ENCODE data around the gene MAGI2.

Gene MAGI2

DNA sequence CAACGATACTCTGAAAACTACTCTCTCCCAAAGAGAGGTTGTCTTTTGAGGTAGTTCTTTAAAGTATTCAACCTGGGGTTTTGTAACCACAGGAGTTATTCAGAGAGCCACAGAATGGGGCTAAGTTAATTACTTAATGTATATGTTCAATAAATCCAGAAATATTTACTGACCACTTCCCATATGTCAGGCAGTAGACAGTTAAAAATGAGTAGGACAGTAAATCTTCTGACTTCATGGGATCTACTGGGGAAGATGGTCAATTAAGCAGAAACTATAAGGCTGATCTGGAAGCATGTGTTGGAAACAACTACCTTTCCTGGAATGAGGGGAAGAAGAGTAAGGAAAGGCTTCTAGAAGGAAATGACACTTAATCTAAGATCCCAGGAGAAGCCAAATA, 167.7 kb downstream of the MAGI2 start:
- H3K27ac ChIP-seq = no peak overlapping the region
- no peak for TF ChIP-seq CTCF (conservative IDR thresholded peaks at IDR 0.05; ENCODE audit: low read depth)
- DNase-seq (ENCODE audit: low spot score) = no peak
- POLR2A ChIA-PET (ENCODE audit: low non-redundant PET) = no interaction called here
- CTCF ChIA-PET = interaction anchor here (0.7 kb wide), 1 partner anchor 1818 kb away, joined by 3 read pairs; no protein-coding TSS in a partner anchor

DNA sequence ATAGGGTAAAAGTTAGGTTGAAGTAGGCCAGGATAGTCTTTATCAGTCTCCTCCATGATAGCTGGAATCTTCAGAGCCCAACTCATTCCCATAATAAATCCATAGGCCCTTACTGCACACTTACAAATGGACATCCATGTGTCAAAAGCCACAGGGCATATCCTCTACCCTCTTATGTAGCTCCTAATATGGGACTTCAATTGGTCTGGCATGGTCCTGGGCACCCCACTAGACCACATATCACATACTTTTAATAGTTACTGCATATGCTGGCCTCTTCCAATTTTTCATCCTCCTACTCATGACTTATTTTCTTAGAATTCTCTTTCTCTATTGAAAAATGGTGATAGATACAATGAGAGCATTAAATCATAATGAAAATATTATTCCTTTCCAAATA, 169.3 kb downstream of the MAGI2 start:
- no peak overlapping the region for H3K27ac ChIP-seq
- ChIA-PET POLR2A (ENCODE audit: low non-redundant PET) (no interaction called here), CTCF (interaction anchor here (0.6 kb wide), 1 partner anchor 14 kb away, joined by 3 read pairs; no protein-coding TSS in a partner anchor)
- no peak for DNase-seq (ENCODE audit: low spot score)
- no peak for TF ChIP-seq CTCF (conservative IDR thresholded peaks at IDR 0.05; ENCODE audit: low read depth)

GRCh38 chr7:79282882-79283602, 170.4 kb downstream of the MAGI2 start:
- TF ChIP-seq CTCF (conservative IDR thresholded peaks at IDR 0.05; ENCODE audit: low read depth) = no peak
- POLR2A ChIA-PET (ENCODE audit: low non-redundant PET) = no interaction called here
- H3K27ac ChIP-seq = no peak overlapping the region
- DNase-seq (ENCODE audit: low spot score) = peak; percentile 70
- CTCF ChIA-PET = interaction anchor here (0.7 to 2.7 kb wide), 2 partner anchors 15 to 737 kb away, joined by 3 to 8 read pairs; no protein-coding TSS in a partner anchor

DNA sequence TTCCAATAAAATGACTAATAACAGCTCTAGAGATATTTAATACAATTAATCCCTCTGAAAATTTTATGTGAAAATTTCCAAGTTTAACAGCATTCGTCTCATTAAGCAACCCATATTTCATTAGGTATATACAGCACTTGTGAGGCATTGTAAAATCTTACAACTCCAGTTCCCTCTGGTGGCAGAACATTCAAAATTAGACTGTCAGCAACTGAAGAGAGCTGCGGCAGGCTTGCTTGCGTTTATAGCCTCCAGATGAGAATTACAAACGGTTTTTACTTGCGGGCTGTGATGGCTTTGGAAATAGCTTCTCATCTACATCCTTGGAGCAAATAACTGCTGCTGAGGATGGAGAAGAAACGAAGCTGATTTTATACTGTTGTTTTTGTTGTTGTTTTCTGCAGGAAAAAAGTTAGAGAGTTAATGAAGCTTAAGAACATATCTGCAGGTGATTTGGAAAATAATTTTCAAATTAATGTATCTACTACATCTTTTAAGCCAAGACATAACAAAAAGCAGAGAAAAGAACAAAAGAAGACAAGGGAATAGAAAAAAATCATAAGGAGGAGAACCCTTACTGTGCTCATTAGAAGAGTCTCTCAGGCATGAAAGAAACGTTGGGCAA, 171.3 kb downstream of the MAGI2 start:
- no peak overlapping the region for H3K27ac ChIP-seq
- TF ChIP-seq CTCF (conservative IDR thresholded peaks at IDR 0.05; ENCODE audit: low read depth) = peak; percentile 49; the same call in 1 of the 2 replicates
- ChIA-PET POLR2A (ENCODE audit: low non-redundant PET) (no interaction called here), CTCF (interaction anchor here (0.5 to 2.7 kb wide), 8 partner anchors 8 to 1165 kb away, joined by 3 to 8 read pairs (median 3); no protein-coding TSS in a partner anchor)
- peak; percentile 36 for DNase-seq (ENCODE audit: low spot score)

- H3K27ac ChIP-seq = no peak overlapping the region
- TF ChIP-seq CTCF (conservative IDR thresholded peaks at IDR 0.05; ENCODE audit: low read depth) = no peak
- DNase-seq (ENCODE audit: low spot score) = no peak
- CTCF ChIA-PET = interaction anchor here (2.7 kb wide), 1 partner anchor 17 kb away, joined by 8 read pairs; no protein-coding TSS in a partner anchor
- POLR2A ChIA-PET (ENCODE audit: low non-redundant PET) = no interaction called here
These were observed 172.0 kb downstream of the MAGI2 start for GRCh38 chr7:79281426-79281825.

- CTCF ChIA-PET = no interaction called here
- POLR2A ChIA-PET (ENCODE audit: low non-redundant PET) = no interaction called here
- DNase-seq (ENCODE audit: low spot score) = no peak
- H3K27ac ChIP-seq = no peak overlapping the region
- no peak for TF ChIP-seq CTCF (conservative IDR thresholded peaks at IDR 0.05; ENCODE audit: low read depth)
These were observed 180.5 kb downstream of the MAGI2 start for GRCh38 chr7:79272938-79273337.
